T-helper 1 cell treated with Interleukin-12 subunit alpha and Interleukin-12 subunit beta and Interleukin-4 antibody, amounts not matched to agents 30 ng/mL and 1 ng/mL, for 36 hours (primary cell): Measurements from ENCODE around the gene ANKRD22. TPM values are rescaled to one million over a fixed set of nuclear protein-coding genes. Genes with fewer than 3 reads are reported as not detected.

ENCODE experiments used
- intact Hi-C: fragments of 100-400 bp; cut with micrococcal nuclease; formaldehyde crosslinking; loops from one replicate; pipeline ENCODE4 v1.15.1; 2024
- total RNA-seq: library from RNA; stranded (reverse); gene quantifications from 2 replicates; pipeline ENCODE4 v1.2.3, GENCODE V29; 2022

ANKRD22 gene
- total RNA-seq, 1 donor from 2014 or later: 0.42 TPM

- intact Hi-C loops: loop anchor here (5.0 to 10.0 kb wide), 2 partner anchors 323 to 576 kb away; partner anchors contain the start of gene IFIT5
Observed at GRCh38 chr10:88838766-88839350, 12.8 kb downstream of the ANKRD22 start.

GRCh38 chr10:88837632-88838031, 14.0 kb downstream of the ANKRD22 start:
- intact Hi-C loops: loop anchor here (5.0 to 10.0 kb wide), 2 partner anchors 325 to 577 kb away; partner anchors contain the start of gene IFIT5

GRCh38 chr10:88835910-88836221, 15.8 kb downstream of the ANKRD22 start:
- intact Hi-C loops: loop anchor here (1.0 to 10.0 kb wide), 14 partner anchors 11 to 579 kb away; partner anchors contain the start of genes IFIT5 and STAMBPL1

GRCh38 chr10:88835096-88835909, 16.3 kb downstream of the ANKRD22 start:
- intact Hi-C loops: loop anchor here (1.0 to 10.0 kb wide), 13 partner anchors 10 to 579 kb away; partner anchors contain the start of genes IFIT5 and STAMBPL1

- intact Hi-C loops: loop anchor here (2.0 to 10.0 kb wide), 3 partner anchors 195 to 581 kb away; partner anchors contain the start of gene IFIT5
Observed at GRCh38 chr10:88833723-88834122, 17.9 kb downstream of the ANKRD22 start.

GRCh38 chr10:88833156-88833555, 18.5 kb downstream of the ANKRD22 start:
- intact Hi-C loops: loop anchor here (10.0 kb wide), 1 partner anchor 582 kb away; the partner anchor contains the start of gene IFIT5

- intact Hi-C loops: loop anchor here (10.0 kb wide), 1 partner anchor 582 kb away; the partner anchor contains the start of gene IFIT5
Observed at GRCh38 chr10:88832376-88832775, 19.3 kb downstream of the ANKRD22 start.

GRCh38 chr10:88831709-88832108, 19.9 kb downstream of the ANKRD22 start:
- intact Hi-C loops: loop anchor here (1.0 to 10.0 kb wide), 3 partner anchors 49 to 740 kb away; partner anchors contain the start of genes IFIT5 and STAMBPL1

GRCh38 chr10:88830643-88831268, 20.9 kb downstream of the ANKRD22 start:
- intact Hi-C loops: loop anchor here (1.0 to 10.0 kb wide), 3 partner anchors 50 to 739 kb away; partner anchors contain the start of genes IFIT5 and STAMBPL1

GRCh38 chr10:88828310-88828709, 23.3 kb downstream of the ANKRD22 start:
- intact Hi-C loops: loop anchor here (5.0 to 10.0 kb wide), 3 partner anchors 246 to 1011 kb away; partner anchors contain the start of genes ATAD1 and RNLS

GRCh38 chr10:88827671-88828070, 24.0 kb downstream of the ANKRD22 start:
- intact Hi-C loops: loop anchor here (2.0 to 10.0 kb wide), 4 partner anchors 21 to 1010 kb away; partner anchors contain the start of genes ATAD1 and RNLS

- intact Hi-C loops: loop anchor here (2.0 to 10.0 kb wide), 4 partner anchors 22 to 1009 kb away; partner anchors contain the start of genes ATAD1 and RNLS
Observed at GRCh38 chr10:88826388-88826787, 25.3 kb downstream of the ANKRD22 start.

GRCh38 chr10:88820748-88821401, 30.8 kb downstream of the ANKRD22 start:
- intact Hi-C loops: loop anchor here (10.0 kb wide), 1 partner anchor 436 kb away; no protein-coding TSS in a partner anchor

GRCh38 chr10:88819290-88819689, 32.4 kb downstream of the ANKRD22 start:
- intact Hi-C loops: no loop called here

- intact Hi-C loops: no loop called here
Observed at GRCh38 chr10:88813200-88813599, 38.4 kb downstream of the ANKRD22 start.

GRCh38 chr10:88810196-88810961, 41.3 kb downstream of the ANKRD22 start:
- intact Hi-C loops: loop anchor here (1.0 kb wide), 5 partner anchors 15 to 1154 kb away; no protein-coding TSS in a partner anchor

GRCh38 chr10:88809621-88810020, 42.0 kb downstream of the ANKRD22 start:
- intact Hi-C loops: loop anchor here (1.0 kb wide), 5 partner anchors 16 to 1153 kb away; no protein-coding TSS in a partner anchor

GRCh38 chr10:88805924-88806323, 45.7 kb downstream of the ANKRD22 start:
- intact Hi-C loops: no loop called here

- intact Hi-C loops: no loop called here
Observed at GRCh38 chr10:88805361-88805760, 46.3 kb downstream of the ANKRD22 start.
